ENCODE results near the gene AGPS.

AGPS gene

GRCh38 chr2:177568390-177568789 is 175.8 kb downstream of the AGPS start:
- in situ Hi-C loops (cut with MboI; ENCODE audit: low pct_unique_long_range_greater_than_20kb, low sequenced_read_pairs, unreplicated experiment): no loop called here
- DNase-seq (ENCODE audit: low spot score): peak; percentile 14
- TF ChIP-seq CTCF (IDR thresholded peaks at IDR 0.05; ENCODE audit: extremely low read depth, insufficient read depth, missing control alignments): no peak

GRCh38 chr2:177568893-177569292 is 176.3 kb downstream of the AGPS start:
- in situ Hi-C loops (cut with MboI; ENCODE audit: low pct_unique_long_range_greater_than_20kb, low sequenced_read_pairs, unreplicated experiment): no loop called here
- DNase-seq (ENCODE audit: low spot score): no peak
- TF ChIP-seq CTCF (IDR thresholded peaks at IDR 0.05; ENCODE audit: extremely low read depth, insufficient read depth, missing control alignments): no peak

GRCh38 chr2:177572236-177572671 is 179.7 kb downstream of the AGPS start:
- no peak for TF ChIP-seq CTCF (IDR thresholded peaks at IDR 0.05; ENCODE audit: extremely low read depth, insufficient read depth, missing control alignments)
- in situ Hi-C loops (cut with MboI; ENCODE audit: low pct_unique_long_range_greater_than_20kb, low sequenced_read_pairs, unreplicated experiment): no loop called here
- DNase-seq (ENCODE audit: low spot score): no peak

GRCh38 chr2:177573120-177573519 is 180.5 kb downstream of the AGPS start:
- DNase-seq (ENCODE audit: low spot score): no peak
- no peak for TF ChIP-seq CTCF (IDR thresholded peaks at IDR 0.05; ENCODE audit: extremely low read depth, insufficient read depth, missing control alignments)
- in situ Hi-C loops (cut with MboI; ENCODE audit: low pct_unique_long_range_greater_than_20kb, low sequenced_read_pairs, unreplicated experiment): no loop called here

GRCh38 chr2:177574356-177574755 is 181.8 kb downstream of the AGPS start:
- in situ Hi-C loops (cut with MboI; ENCODE audit: low pct_unique_long_range_greater_than_20kb, low sequenced_read_pairs, unreplicated experiment): no loop called here
- no peak for DNase-seq (ENCODE audit: low spot score)
- no peak for TF ChIP-seq CTCF (IDR thresholded peaks at IDR 0.05; ENCODE audit: extremely low read depth, insufficient read depth, missing control alignments)

GRCh38 chr2:177575358-177575757 is 182.8 kb downstream of the AGPS start:
- DNase-seq (ENCODE audit: low spot score): no peak
- TF ChIP-seq CTCF (IDR thresholded peaks at IDR 0.05; ENCODE audit: extremely low read depth, insufficient read depth, missing control alignments): no peak
- in situ Hi-C loops (cut with MboI; ENCODE audit: low pct_unique_long_range_greater_than_20kb, low sequenced_read_pairs, unreplicated experiment): no loop called here

GRCh38 chr2:177577075-177577474 is 184.5 kb downstream of the AGPS start:
- no peak for DNase-seq (ENCODE audit: low spot score)
- no peak for TF ChIP-seq CTCF (IDR thresholded peaks at IDR 0.05; ENCODE audit: extremely low read depth, insufficient read depth, missing control alignments)
- in situ Hi-C loops (cut with MboI; ENCODE audit: low pct_unique_long_range_greater_than_20kb, low sequenced_read_pairs, unreplicated experiment): no loop called here

Measured in GM13977 (cell line).